ENCODE measurements around the gene ABLIM2.

ABLIM2 gene

GRCh38 chr4:8063974-8064563 lies 94.5 kb downstream of the ABLIM2 start:
- no peak for DNase-seq

GRCh38 chr4:8061573-8061972 lies 97.0 kb downstream of the ABLIM2 start:
- DNase-seq, result no peak

GRCh38 chr4:8061145-8061544 lies 97.5 kb downstream of the ABLIM2 start:
- DNase-seq, result no peak

- DNase-seq, result no peak
Observed at GRCh38 chr4:8060632-8061031, 98.0 kb downstream of the ABLIM2 start.

GRCh38 chr4:8058031-8058479 lies 100.6 kb downstream of the ABLIM2 start:
- no peak for DNase-seq

GRCh38 chr4:8055206-8055605 lies 103.4 kb downstream of the ABLIM2 start:
- no peak for DNase-seq

GRCh38 chr4:8053688-8054449 lies 104.7 kb downstream of the ABLIM2 start:
- no peak for DNase-seq

GRCh38 chr4:8052160-8052691 lies 106.4 kb downstream of the ABLIM2 start:
- DNase-seq, result no peak

- no peak for DNase-seq
Observed at GRCh38 chr4:8051644-8052043, 107.0 kb downstream of the ABLIM2 start.

- DNase-seq, result no peak
Observed at GRCh38 chr4:8050555-8051206, 107.9 kb downstream of the ABLIM2 start.

- DNase-seq, result no peak
Observed at GRCh38 chr4:8050180-8050554, 108.4 kb downstream of the ABLIM2 start.

- DNase-seq, result no peak
Observed at GRCh38 chr4:8048856-8049676, 109.5 kb downstream of the ABLIM2 start.

- DNase-seq, result no peak
Observed at GRCh38 chr4:8047837-8048678, 110.6 kb downstream of the ABLIM2 start.

- no peak for DNase-seq
Observed at GRCh38 chr4:8046925-8047541, 111.6 kb downstream of the ABLIM2 start.

GRCh38 chr4:8045909-8046308 lies 112.7 kb downstream of the ABLIM2 start:
- no peak for DNase-seq

GRCh38 chr4:8044699-8045098 lies 113.9 kb downstream of the ABLIM2 start:
- DNase-seq, result no peak

- DNase-seq, result no peak
Observed at GRCh38 chr4:8044244-8044643, 114.4 kb downstream of the ABLIM2 start.

- no peak for DNase-seq
Observed at GRCh38 chr4:8043596-8043995, 115.0 kb downstream of the ABLIM2 start.

- no peak for DNase-seq
Observed at GRCh38 chr4:8041868-8042267, 116.7 kb downstream of the ABLIM2 start.

- DNase-seq, result no peak
Observed at GRCh38 chr4:8041172-8041571, 117.4 kb downstream of the ABLIM2 start.

- DNase-seq, result no peak
Observed at GRCh38 chr4:8040607-8041006, 118.0 kb downstream of the ABLIM2 start.

- no peak for DNase-seq
Observed at GRCh38 chr4:8039853-8040252, 118.8 kb downstream of the ABLIM2 start.

Measured in stimulated activated CD8-positive, alpha-beta memory T cell treated with anti-CD3 and anti-CD28 coated beads, Interleukin-4, amount 100 ng/mL, for 48 hours (primary cell).